ENCODE data around the gene PPP1R3D. TPM values are rescaled to one million over a fixed set of nuclear protein-coding genes. Genes with fewer than 3 reads are reported as not detected.
"Not testable (repeated sequence)": the region's sequence is repeated elsewhere in the genome, so short reads cannot be mapped to it uniquely, and the experiment has no call there.

PPP1R3D gene
- total RNA-seq, 4 donors from 2014 or later, result 14.5 to 20.0 (median 16.1) TPM

GRCh38 chr20:59908855-59909254 is 31.2 kb downstream of the PPP1R3D start:
- intact Hi-C loops (cut with DNase I; ENCODE audit: low total_unique reads), result no loop called here
- H3K4me3 ChIP-seq (ENCODE audit: low read depth, poor library complexity, severe bottlenecking), result no peak overlapping the region
- TF ChIP-seq POLR2A (IDR thresholded peaks at IDR 0.05) (no peak), CTCF (IDR thresholded peaks at IDR 0.05) (no peak)
- no peak for DNase-seq (ENCODE audit: low spot score in 2 of 2)
- 89 to 90% methylated on average over 5 of the region's 5 CpGs for WGBS, 2 donors

GRCh38 chr20:59903621-59904020 is 36.5 kb downstream of the PPP1R3D start:
- intact Hi-C loops (cut with DNase I; ENCODE audit: low total_unique reads), result no loop called here
- DNase-seq (ENCODE audit: low spot score in 2 of 2), result no peak

GRCh38 chr20:59902470-59902869 is 37.6 kb downstream of the PPP1R3D start:
- DNase-seq (ENCODE audit: low spot score in 2 of 2), result no peak
- TF ChIP-seq POLR2A (IDR thresholded peaks at IDR 0.05) (no peak), CTCF (IDR thresholded peaks at IDR 0.05) (no peak)
- WGBS, 2 donors, result 96 to 97% methylated on average over 3 of the region's 3 CpGs
- no peak overlapping the region for H3K4me3 ChIP-seq (ENCODE audit: low read depth, poor library complexity, severe bottlenecking)
- intact Hi-C loops (cut with DNase I; ENCODE audit: low total_unique reads), result no loop called here

More at GRCh38 chr20:59903621-59904020, 36.5 kb downstream of the PPP1R3D start:
- 94 to 97% methylated on average over 1 of the region's 1 CpG for WGBS, 2 donors
- H3K4me3 ChIP-seq (ENCODE audit: low read depth, poor library complexity, severe bottlenecking), result no peak overlapping the region
- TF ChIP-seq CTCF (IDR thresholded peaks at IDR 0.05) (no peak), POLR2A (IDR thresholded peaks at IDR 0.05) (no peak)

DNA sequence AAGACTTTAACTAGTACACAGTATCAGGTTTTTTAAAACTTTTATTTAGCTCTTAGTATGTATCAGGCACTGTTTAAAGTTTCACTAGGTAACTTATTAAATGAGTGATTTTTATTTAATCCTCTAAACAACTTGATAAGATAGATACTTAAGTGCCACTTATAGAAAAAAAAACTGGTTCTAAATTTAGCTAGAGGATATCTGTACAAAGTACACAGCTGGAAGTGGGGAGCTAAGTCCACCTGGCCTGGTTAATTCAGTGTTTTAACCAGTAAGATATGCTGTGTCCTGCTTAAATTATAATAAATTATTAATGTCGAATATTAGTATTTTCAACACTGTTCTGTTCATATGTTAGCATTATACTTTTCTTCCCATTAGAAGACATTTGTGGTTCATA is 44.2 kb downstream of the PPP1R3D start:
- intact Hi-C loops (cut with DNase I; ENCODE audit: low total_unique reads), result no loop called here
- no peak for DNase-seq (ENCODE audit: low spot score in 2 of 2)
- WGBS, 2 donors, result 97 to 98% methylated on average over 1 of the region's 1 CpG
- no peak overlapping the region for H3K4me3 ChIP-seq (ENCODE audit: low read depth, poor library complexity, severe bottlenecking)
- TF ChIP-seq CTCF (IDR thresholded peaks at IDR 0.05) (no peak), POLR2A (IDR thresholded peaks at IDR 0.05) (no peak)

DNA sequence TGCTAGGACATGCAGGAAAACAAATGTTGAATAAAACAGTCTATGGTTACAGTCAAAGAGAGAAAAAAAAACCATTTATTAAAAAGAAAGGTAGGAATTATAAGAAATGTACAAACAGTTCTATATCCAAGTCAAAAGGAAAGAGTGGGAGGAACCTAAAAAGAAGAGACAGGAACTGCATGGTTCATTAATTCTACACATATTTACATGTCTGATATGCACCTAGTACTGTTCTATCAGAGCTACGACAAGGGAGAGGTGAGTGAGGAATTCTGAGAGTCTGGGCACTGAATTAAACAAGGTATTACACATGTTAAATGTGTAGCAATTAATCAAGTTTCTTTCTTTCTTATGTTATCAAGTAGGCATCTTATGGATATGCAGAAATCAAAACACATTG is 48.5 kb downstream of the PPP1R3D start:
- 79 to 84% methylated on average over 1 of the region's 1 CpG for WGBS, 2 donors
- TF ChIP-seq CTCF (IDR thresholded peaks at IDR 0.05) (no peak), POLR2A (IDR thresholded peaks at IDR 0.05) (no peak)
- H3K4me3 ChIP-seq (ENCODE audit: low read depth, poor library complexity, severe bottlenecking), result no peak overlapping the region
- no peak for DNase-seq (ENCODE audit: low spot score in 2 of 2)
- intact Hi-C loops (cut with DNase I; ENCODE audit: low total_unique reads), result no loop called here

- intact Hi-C loops (cut with DNase I; ENCODE audit: low total_unique reads); H3K4me3 ChIP-seq (ENCODE audit: low read depth, poor library complexity, severe bottlenecking); DNase-seq (ENCODE audit: low spot score in 2 of 2): not testable (repeated sequence)
- WGBS, 2 donors, result 90 to 93% methylated on average over 2 of the region's 2 CpGs
Measured at GRCh38 chr20:59890035-59890434, 50.1 kb downstream of the PPP1R3D start.
